GM19438 (cell line): Measurements from ENCODE around the gene ASMTL.

Experiments
- ATAC-seq: cut with Tn5 transposase; IDR thresholded peaks from one replicate; pipeline ENCODE4 v1.9.1; 2021; ENCODE audit warnings: low read depth; ENCODE audit not compliant: unreplicated experiment

Gene ASMTL

DNA sequence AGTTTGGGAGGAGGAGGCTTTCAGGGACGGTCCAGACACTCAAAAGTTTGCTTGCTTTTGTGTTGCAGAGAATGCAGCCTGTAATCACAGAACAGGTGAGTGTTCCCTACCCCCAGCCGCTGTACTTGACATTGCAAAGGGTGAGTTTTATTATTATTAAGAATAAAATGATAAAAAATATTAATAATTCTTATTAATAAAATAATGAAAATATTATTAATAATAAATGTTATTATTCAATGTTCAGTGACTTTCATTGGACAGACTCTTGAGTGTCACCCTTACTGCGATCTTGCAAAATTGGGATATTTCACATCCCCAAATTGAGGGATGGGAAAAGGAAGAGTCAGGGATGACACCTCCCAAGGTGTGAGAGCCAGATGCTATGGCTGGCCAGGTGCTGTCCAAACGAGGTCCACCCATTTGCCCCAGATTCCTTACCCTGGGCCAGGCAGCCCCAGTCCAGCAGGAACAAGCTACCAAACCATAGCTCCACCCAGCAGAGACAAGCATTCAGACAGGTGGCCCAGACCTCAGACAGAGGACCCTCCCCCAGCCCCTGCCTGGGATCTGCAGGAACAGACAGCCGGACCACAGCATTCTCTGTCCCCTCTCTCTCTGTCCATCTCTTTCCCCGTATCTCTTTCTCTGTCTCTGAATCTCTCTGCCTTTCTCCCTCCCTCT lies 93.8 kb downstream of the ASMTL start:
- no peak for ATAC-seq

GRCh38 chrX:1357993-1358392 lies 94.7 kb downstream of the ASMTL start:
- no peak for ATAC-seq

- no peak for ATAC-seq
Observed at GRCh38 chrX:1355131-1356046, 97.3 kb downstream of the ASMTL start.

GRCh38 chrX:1354036-1355019 lies 98.4 kb downstream of the ASMTL start:
- ATAC-seq, result no peak
